Kasumi-1 (cell line): ENCODE results near the gene NEK10.
A peak's percentile ranks its signal among the peaks of the same experiment; 100 is the strongest.

Source experiments
- DNase-seq, 2 experiments: peaks; one replicate each; lab custom pipeline; 2025; lab: John Stamatoyannopoulos, UW

The NEK10 gene

DNA sequence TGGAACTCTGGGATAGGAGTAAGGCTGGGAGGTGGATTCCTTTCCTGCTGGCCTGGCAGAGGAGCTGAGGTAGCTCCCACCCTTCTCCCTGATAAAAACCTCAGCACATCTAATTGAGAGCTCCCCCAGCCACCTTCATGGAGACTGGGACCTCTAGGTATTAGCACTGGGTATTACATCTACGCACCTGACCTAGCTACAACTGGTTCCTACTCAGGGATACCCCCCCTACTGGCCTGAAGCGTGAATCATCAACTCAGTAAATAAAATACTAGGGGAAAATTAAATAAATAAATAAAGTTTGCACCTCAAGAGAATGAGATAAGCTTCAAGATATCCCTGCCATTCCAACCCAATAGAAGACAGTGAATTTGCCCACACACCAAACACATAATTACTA is 140.4 kb downstream of the NEK10 start:
- peak in 1 of 2 experiments; percentile 6 for DNase-seq

DNA sequence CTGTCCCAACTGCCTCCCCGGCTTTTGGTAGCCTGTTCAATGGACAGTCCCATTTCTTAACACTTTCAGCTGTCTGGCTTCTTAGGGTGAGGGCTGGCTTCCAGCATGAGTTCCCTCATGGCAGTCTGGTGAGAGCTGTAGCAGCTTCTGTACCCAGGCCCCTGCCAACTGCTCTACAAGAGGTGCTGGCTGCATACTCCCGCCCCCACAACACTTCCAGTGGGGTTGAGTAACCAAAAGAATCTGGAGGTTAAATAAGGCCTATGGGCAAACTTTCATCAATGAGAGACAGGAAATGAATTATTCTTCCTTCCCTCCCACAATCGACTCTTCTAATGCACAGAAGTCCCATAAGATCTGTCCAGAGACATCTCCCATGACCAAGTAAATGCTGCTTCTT is 145.0 kb downstream of the NEK10 start:
- no peak for DNase-seq

GRCh38 chr3:27221264-27221932 is 147.8 kb downstream of the NEK10 start:
- DNase-seq = no peak

- DNase-seq = no peak
These were observed 149.0 kb downstream of the NEK10 start for GRCh38 chr3:27220166-27220565.

DNA sequence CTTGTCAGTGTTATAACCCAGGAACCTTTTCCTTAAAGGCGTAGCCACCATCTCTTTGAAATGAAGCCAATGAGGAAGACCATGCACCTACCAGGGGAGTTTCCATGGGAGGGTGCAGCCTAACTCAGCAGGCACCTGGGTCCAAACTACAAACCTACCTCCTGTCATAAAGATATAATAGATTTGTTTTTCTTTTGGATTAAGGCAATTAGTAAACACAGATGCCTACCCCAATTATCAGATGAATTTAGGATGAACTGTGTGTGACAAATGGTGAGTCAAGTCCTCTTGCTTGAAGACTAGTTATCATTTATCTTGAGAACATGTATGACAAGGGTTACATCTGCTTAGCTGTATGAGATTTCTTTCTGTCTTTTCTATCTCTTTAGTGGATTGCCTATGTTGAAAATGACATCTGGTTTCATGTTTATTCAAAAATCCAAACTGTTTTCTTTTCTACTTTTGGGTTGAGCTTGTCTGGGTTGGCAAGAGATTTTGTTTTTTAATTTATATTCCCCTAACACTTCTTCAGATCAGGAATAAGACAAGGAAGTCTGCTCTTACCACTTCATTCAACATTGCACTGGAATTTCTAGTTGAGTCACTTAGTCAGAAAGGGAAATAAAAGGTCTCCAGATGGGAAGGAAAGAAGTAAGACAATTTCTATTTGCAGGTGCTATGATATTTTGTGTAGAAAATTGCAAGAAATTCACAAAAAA is 149.9 kb downstream of the NEK10 start:
- no peak for DNase-seq

GRCh38 chr3:27216955-27217552 is 152.1 kb downstream of the NEK10 start:
- DNase-seq = no peak

DNA sequence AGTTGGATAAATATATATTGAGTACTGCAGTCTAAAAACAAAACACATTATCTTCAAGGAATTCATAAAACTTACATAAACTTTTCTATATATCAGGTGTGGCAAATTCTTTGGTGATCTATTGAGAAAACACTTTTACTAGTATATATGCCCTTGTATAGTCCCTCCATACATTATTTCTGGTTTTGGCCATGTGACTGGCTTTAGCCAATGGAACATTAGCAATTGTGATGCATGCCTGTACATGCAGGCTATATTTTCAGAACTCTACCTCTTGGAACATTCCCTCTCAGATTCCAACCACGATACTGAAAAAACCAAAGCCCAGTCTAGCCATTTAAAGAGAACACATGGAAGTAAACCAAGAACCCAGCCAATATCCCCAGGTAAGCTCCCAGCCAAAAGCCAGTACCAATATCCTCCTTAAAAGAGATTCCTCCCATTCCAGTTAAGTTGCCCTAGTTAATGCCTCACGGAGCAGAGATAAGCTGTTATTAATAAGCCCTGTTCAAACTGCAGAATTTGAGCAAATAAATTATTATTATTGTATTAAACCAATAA is 152.8 kb downstream of the NEK10 start:
- DNase-seq = no peak

DNA sequence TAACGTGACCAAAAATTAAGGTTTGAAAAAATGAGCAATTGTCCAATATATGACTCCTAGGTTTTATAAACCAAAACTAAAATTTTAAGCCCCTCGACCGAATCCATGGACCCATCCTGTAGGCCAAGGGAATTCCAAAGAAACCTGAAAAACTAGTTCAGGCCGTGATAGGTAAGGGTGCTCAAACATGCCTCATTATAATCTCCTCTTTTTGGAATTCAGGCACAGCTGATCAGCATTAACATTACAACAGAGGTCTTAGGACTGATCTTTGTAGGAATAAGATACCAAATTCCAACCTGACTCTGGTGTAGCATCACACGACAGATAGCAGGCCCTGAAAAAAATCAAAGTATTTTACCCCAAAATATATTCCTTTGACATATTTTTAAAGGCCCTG is 155.7 kb downstream of the NEK10 start:
- no peak for DNase-seq

DNA sequence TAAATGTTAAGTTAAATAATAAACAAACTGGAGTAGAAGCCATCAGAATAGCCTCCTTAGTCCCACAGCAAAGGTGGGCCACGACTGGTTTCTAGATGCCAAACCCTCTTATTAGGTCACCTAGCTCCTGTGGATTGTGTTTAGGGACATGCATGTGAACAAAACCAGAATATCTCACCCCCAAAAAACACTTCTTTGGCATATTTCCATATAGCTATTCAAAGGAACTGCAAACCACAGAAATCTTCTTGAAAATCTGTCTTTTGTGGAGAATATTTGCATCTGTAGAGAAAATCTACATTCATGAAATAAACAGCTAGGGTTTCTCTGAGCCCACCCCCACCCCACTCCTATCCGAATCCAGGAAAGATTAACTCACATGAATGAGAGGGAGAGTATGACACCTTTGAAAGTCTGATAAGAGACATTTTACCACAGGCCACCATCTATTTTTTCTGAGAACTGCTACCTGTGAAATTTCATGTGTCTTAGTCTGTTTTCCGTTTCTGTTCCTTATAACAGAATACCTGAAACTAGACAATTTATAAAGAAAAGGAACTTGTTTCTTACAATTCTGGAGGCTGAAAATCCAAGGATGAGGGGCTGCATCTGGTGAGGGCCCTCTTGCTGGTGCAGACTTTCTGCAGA is 159.4 kb downstream of the NEK10 start:
- no peak for DNase-seq

DNA sequence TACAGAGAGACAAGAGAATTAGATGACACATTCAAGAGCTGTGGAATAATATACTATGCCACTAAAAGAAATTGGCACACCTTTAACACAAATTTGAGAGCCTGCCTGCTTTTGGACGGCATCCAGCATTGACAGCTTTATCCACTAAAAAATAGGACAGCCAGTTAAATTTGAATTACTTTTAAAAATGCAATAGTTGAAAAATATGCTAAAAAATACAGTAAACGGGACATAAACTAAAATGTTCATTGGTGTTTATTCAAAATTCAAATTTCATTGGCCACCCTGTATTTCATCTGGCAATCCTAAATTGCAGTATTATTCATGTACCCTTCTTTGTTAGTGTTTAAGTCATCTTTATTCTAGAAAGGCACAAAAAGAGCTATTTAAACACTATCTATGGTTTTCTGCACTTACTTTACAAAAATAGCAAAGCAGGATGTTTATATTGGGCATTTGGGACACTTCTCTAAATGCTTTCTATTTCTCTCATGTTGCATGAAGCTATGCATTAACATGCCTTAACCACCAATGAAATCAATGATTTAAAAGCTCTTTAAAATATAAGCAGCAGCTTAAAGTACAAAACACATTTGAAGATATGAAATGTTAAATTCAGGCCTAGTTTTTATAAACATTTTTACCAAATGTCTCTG is 160.1 kb downstream of the NEK10 start:
- DNase-seq = no peak

DNA sequence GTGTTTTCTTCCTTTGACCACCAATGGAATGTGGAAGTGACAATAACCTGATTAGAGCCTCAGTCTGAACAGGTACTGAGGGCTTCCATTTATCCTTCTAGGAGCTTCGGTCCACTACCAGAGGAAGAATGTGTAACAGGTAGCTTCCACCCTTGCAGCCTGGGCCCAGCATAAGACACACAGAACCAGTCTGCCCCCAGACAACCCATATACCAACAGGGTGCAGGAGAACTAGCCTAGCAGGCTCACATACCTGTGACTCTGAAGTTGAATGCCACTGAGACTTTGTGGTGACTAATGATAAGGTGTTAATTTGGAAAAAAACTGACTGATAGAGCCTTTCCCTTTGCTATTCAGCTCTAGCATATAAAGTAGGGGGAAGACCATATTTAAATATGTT is 166.2 kb downstream of the NEK10 start:
- no peak for DNase-seq

- DNase-seq = no peak
These were observed 167.7 kb downstream of the NEK10 start for GRCh38 chr3:27201492-27201891.

DNA sequence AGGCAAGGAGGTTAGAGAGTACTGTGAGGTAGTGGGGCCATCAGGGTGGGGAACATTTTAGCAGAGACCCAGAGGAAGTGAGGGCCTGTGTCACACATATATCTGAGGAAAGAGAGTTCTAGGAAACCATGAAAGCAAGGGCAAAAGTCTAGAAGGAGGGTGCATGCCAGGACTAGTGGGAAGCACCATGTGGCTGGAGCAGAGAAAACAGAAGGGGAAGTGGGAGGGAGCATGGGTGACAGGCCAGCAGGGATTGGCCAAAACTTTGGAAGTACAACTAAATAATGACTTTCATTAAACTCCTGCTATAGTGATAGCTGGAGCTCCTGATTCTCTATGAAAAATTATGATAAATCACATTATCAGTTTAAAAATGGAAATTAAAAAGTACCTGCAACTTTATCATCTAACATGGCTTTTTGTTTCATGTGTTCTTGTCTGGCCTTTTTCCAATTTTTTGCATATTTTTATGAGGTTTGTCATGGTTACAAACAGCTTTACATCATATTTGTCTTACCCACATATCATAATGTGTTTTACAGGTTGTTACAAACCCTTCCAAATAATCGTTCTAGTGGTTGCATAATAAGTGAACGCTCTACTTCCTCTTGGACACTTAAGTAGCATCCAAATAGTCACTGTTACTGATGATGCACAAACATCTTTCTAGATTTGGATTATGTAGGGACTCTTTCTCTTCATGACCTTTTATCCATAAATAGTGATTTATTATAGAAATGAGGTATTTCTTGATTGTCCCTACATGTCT is 168.3 kb downstream of the NEK10 start:
- peak; percentile 22 to 30 for DNase-seq

DNA sequence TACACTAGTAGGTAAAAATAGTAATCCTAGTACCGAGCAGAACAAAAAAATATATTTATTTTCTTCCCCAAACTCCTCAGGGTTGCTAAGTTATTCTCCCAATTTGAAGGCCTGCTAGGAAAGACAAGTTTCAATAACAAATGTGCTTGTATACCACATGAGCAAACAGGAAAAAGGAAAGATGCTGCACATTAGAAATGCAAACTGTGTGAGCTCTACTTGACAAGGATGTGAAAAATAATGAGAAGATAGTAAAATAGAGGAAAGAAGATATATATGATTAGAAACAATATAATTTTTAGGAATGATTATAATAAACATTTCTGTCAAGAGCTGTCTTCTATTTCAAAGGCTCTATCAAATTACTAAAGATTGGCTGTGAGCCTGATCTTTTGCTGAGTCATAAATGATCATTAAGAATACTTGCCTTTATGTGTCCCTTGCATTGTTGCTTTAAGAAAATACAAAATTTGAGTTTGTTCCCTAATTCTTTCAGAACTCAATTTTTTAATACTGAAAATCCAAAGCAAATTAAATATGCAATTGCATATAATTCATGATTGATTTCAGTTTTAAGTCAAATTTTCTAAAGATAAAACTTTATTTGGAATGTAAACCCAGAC is 174.2 kb downstream of the NEK10 start:
- no peak for DNase-seq

DNA sequence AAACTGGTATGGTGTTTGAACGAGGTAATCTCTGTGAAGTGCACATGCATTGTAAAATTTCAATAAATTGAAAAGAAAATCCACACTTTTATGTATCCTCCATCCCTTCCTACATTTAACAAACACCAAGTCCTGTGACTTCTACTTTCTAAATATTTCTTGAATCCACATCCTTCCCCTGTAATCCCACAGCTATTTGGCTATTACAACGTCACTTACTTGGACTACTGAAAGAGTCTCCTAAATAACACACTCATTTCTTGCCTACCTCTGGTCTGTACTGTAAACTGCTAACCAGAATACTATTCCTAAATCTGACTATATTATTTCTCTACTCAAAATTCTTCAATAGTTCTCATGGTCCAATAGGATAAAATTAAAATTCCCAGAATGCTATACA is 176.1 kb downstream of the NEK10 start:
- DNase-seq = no peak

DNA sequence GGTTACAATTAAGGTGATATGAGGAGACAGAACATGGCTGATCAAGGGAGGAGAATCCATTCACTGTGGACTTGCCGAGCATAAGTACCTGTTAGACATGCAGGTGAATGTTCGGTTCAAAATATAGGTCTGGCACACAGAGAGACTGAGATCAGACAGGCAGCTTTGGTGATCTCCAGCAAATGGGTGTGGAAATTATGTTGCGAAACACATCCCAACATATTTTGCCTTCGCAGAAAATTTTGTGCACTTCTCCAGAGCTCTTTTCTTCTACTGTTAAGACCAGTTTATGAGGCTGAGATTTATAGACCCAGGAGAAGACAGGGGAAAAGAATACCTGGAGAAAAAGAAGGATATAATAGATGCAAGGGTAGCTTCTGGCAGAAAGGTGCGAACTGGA is 183.2 kb downstream of the NEK10 start:
- DNase-seq = no peak

DNA sequence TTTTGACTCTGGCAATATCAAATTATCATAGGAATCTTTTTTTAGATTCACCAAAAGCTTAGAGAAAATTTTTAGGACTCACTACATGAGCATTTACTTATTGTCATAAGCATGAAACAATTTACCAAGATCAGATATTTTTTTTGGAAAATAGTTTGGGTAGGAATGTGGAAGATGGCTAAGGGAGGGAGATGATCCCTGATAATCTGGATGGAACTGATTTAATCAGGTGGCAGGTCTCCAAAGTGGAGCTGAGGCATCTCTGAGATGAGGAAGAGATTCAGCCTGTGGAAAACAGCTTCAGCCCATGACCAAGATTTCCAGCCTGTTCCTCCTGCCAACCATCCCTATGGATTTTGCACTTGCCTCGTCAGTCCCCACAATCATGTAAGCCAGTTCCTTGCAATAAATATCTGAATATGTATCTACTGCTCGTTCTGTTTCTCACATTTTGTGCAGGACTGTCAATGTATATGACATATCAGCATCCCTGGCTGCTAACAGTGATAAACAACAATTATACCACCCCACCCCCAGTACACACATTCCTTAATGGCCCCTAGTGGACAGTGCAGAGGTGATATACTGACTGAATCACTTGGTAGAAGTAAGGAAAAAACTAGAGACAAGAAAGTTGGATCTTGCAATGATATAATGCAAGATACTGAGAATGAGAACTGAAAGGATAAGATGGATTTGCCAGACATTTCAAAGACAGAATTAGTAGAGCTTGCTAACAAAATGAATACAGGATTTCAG is 183.8 kb downstream of the NEK10 start:
- no peak for DNase-seq

- DNase-seq = no peak
These were observed 184.9 kb downstream of the NEK10 start for GRCh38 chr3:27184261-27184660.

DNA sequence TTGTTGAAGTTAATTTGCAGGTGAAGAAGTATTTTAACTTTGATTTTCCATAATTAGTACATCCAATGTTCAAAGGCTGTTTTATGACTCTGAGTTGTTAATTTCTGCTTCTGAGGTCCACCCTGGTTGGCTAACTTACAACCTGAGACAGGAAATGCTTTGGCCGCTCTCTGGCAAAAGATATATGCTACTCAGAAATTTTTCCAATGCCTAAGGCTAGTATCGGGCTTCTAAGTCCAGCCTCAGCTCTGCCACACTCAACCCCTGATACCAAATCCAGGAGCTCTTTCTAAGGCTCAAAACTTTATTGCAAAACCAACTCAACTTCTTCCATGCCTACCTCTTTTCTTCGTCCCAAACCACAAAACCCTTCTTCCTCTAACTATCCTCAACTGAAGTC is 192.9 kb downstream of the NEK10 start:
- DNase-seq = peak in 1 of 2 experiments; percentile 13

- no peak for DNase-seq
These were observed 194.7 kb downstream of the NEK10 start for GRCh38 chr3:27174530-27174929.
